ENCODE measurements around the gene SMIM8. TPM values are rescaled to one million over a fixed set of nuclear protein-coding genes. Genes with fewer than 3 reads are reported as not detected.

Gene SMIM8
- total and polyA plus RNA-seq, 2 donors (not counting 1 experiment from before 2014, with no cell fraction given) = 5.4 to 7.8 TPM

DNA sequence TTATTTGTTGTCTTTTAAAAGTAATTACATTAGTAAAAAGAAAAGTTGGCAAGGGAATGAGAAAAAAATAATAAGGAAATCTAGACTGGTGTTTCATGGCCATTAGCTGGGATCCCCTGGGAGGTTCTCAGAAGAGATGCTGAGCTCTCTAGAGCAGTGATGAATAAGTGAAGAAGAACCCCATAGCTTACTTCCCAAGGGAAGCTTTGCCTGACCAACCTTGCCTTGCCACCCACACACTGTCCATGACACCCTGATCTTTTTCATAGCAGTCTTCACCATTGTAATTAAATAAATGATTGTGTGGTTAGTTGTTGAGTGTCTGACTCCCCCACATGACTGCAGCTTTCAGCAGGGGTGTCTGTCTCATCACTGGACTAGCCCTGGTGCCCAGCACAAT lies 28.1 kb downstream of the SMIM8 start:
- no peak overlapping the region for H3K4me3 ChIP-seq (replicated peaks in 1 of 4; ENCODE audit: control extremely low read depth in 1 of 4, insufficient read depth in 1 of 4, low read depth in 3 of 4, low read length in 4 of 4)
- H3K27me3 ChIP-seq (ENCODE audit: control insufficient read depth, insufficient read depth, low read length) = no peaks in the 10 kb centered on the region
- no peaks in the 10 kb centered on the region for H3K36me3 ChIP-seq (ENCODE audit: control insufficient read depth, insufficient read depth, low read length)
- no peak overlapping the region for H3K4me2 ChIP-seq (ENCODE audit: extremely low read depth, insufficient read depth, low read length)
- no peaks in the 10 kb centered on the region for H3K79me2 ChIP-seq (ENCODE audit: control insufficient read depth, insufficient read depth, low read length)
- no peak for TF ChIP-seq EZH2 (IDR thresholded peaks at IDR 0.05; ENCODE audit: low read length, missing control alignments)
- TF ChIP-seq, protein P1, sequence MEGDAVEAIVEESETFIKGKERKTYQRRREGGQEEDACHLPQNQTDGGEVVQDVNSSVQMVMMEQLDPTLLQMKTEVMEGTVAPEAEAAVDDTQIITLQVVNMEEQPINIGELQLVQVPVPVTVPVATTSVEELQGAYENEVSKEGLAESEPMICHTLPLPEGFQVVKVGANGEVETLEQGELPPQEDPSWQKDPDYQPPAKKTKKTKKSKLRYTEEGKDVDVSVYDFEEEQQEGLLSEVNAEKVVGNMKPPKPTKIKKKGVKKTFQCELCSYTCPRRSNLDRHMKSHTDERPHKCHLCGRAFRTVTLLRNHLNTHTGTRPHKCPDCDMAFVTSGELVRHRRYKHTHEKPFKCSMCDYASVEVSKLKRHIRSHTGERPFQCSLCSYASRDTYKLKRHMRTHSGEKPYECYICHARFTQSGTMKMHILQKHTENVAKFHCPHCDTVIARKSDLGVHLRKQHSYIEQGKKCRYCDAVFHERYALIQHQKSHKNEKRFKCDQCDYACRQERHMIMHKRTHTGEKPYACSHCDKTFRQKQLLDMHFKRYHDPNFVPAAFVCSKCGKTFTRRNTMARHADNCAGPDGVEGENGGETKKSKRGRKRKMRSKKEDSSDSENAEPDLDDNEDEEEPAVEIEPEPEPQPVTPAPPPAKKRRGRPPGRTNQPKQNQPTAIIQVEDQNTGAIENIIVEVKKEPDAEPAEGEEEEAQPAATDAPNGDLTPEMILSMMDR (conservative IDR thresholded peaks at IDR 0.05 in 1 of 2, IDR thresholded peaks at IDR 0.05 in 1 of 2; ENCODE audit: low read depth in 1 of 2, low read length in 2 of 2) = no peak
- no peaks in the 10 kb centered on the region for H3K9me3 ChIP-seq (ENCODE audit: control insufficient read depth, insufficient read depth, low read depth, low read length)
- H3K27ac ChIP-seq (ENCODE audit: insufficient read depth, low read length) = no peak overlapping the region
- no peak overlapping the region for H3K9ac ChIP-seq (ENCODE audit: insufficient read depth, low read length)
- H3K4me1 ChIP-seq (ENCODE audit: control insufficient read depth, extremely low read depth, insufficient read depth, low read length) = no peaks in the 10 kb centered on the region
- H2AFZ ChIP-seq (ENCODE audit: low read length) = no peak overlapping the region
- H4K20me1 ChIP-seq (ENCODE audit: control insufficient read depth, extremely low read depth, insufficient read depth, low read length) = no peaks in the 10 kb centered on the region
- DNase-seq (ENCODE audit: low read depth in 2 of 2) = peak in 1 of 2 donors; percentile 13

DNA sequence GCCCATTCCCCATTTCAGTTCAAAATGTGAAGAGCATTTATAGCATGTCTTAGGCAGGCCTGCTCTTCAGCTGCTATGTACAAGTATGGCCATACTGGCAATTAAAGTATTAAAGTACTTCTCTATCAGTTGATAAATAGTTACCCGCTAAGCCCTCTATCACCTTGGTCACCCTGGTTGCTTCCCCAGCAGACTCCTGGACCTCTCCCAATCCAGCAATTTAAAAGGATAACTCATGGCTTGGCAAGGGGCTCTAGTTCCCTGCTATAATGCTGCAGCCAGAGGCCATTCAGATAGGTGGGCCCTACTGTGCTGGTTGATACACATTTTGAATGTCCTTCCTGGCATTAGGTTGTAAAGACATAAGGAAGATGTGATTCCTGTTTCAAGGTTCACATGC lies 29.2 kb downstream of the SMIM8 start:
- Histone ChIP-seq H3K27ac (ENCODE audit: insufficient read depth, low read length) (no peak overlapping the region), H3K4me3 (replicated peaks in 1 of 4; ENCODE audit: control extremely low read depth in 1 of 4, insufficient read depth in 1 of 4, low read depth in 3 of 4, low read length in 4 of 4) (no peak overlapping the region), H3K4me1 (ENCODE audit: control insufficient read depth, extremely low read depth, insufficient read depth, low read length) (no peaks in the 10 kb centered on the region), H3K4me2 (ENCODE audit: extremely low read depth, insufficient read depth, low read length) (no peak overlapping the region), H3K27me3 (ENCODE audit: control insufficient read depth, insufficient read depth, low read length) (no peaks in the 10 kb centered on the region), H3K79me2 (ENCODE audit: control insufficient read depth, insufficient read depth, low read length) (no peaks in the 10 kb centered on the region), H3K9ac (ENCODE audit: insufficient read depth, low read length) (no peak overlapping the region), H3K9me3 (ENCODE audit: control insufficient read depth, insufficient read depth, low read depth, low read length) (no peaks in the 10 kb centered on the region), H2AFZ (ENCODE audit: low read length) (no peak overlapping the region), H4K20me1 (ENCODE audit: control insufficient read depth, extremely low read depth, insufficient read depth, low read length) (no peaks in the 10 kb centered on the region), H3K36me3 (ENCODE audit: control insufficient read depth, insufficient read depth, low read length) (no peaks in the 10 kb centered on the region)
- TF ChIP-seq, protein P1 (conservative IDR thresholded peaks at IDR 0.05 in 1 of 2, IDR thresholded peaks at IDR 0.05 in 1 of 2; ENCODE audit: low read depth in 1 of 2, low read length in 2 of 2) = no peak
- no peak for DNase-seq (ENCODE audit: low read depth in 2 of 2)

DNA sequence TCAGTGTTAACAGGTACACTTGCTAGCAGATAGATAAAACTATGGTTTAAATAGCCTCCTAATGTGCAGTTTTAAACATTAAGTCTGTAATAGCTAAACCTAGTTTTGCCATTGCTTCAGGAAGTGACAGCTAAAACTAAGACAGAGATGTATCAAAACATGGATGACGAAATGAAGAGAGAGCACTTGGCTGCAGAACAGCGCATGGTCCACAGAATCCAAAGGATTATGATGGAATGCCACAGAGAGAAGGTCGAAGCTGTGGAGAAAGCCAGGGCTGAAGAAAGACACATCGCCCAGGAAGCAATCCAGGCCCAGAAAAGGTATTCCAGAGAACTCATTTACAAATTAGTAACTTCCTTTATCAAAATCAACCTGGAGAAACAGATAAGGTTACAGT lies 33.8 kb downstream of the SMIM8 start:
- no peak overlapping the region for H3K9ac ChIP-seq (ENCODE audit: insufficient read depth, low read length)
- no peaks in the 10 kb centered on the region for H3K27me3 ChIP-seq (ENCODE audit: control insufficient read depth, insufficient read depth, low read length)
- no peak overlapping the region for H3K4me3 ChIP-seq (replicated peaks in 1 of 4; ENCODE audit: control extremely low read depth in 1 of 4, insufficient read depth in 1 of 4, low read depth in 3 of 4, low read length in 4 of 4)
- no peaks in the 10 kb centered on the region for H3K36me3 ChIP-seq (ENCODE audit: control insufficient read depth, insufficient read depth, low read length)
- no peaks in the 10 kb centered on the region for H3K79me2 ChIP-seq (ENCODE audit: control insufficient read depth, insufficient read depth, low read length)
- no peaks in the 10 kb centered on the region for H3K4me1 ChIP-seq (ENCODE audit: control insufficient read depth, extremely low read depth, insufficient read depth, low read length)
- no peak overlapping the region for H3K27ac ChIP-seq (ENCODE audit: insufficient read depth, low read length)
- DNase-seq (ENCODE audit: low read depth in 2 of 2) = no peak
- no peaks in the 10 kb centered on the region for H4K20me1 ChIP-seq (ENCODE audit: control insufficient read depth, extremely low read depth, insufficient read depth, low read length)
- TF ChIP-seq, protein P1 (conservative IDR thresholded peaks at IDR 0.05 in 1 of 2, IDR thresholded peaks at IDR 0.05 in 1 of 2; ENCODE audit: low read depth in 1 of 2, low read length in 2 of 2) = no peak
- no peak for TF ChIP-seq EZH2 (IDR thresholded peaks at IDR 0.05; ENCODE audit: low read length, missing control alignments)
- H2AFZ ChIP-seq (ENCODE audit: low read length) = no peak overlapping the region
- no peak overlapping the region for H3K4me2 ChIP-seq (ENCODE audit: extremely low read depth, insufficient read depth, low read length)
- H3K9me3 ChIP-seq (ENCODE audit: control insufficient read depth, insufficient read depth, low read depth, low read length) = no peaks in the 10 kb centered on the region
